Measurements from ENCODE around the gene SHANK1.

The SHANK1 gene

GRCh38 chr19:50657712-50658440 lies 61.7 kb downstream of the SHANK1 start:
- DNase-seq: peak; percentile 69

- DNase-seq: no peak
Measured at GRCh38 chr19:50657222-50657669, 62.4 kb downstream of the SHANK1 start.

GRCh38 chr19:50654882-50655281 lies 64.7 kb downstream of the SHANK1 start:
- DNase-seq: no peak

- DNase-seq: no peak
Measured at GRCh38 chr19:50652722-50653121, 66.9 kb downstream of the SHANK1 start.

GRCh38 chr19:50651174-50651573 lies 68.4 kb downstream of the SHANK1 start:
- no peak for DNase-seq

- no peak for DNase-seq
Measured at GRCh38 chr19:50649433-50650391, 69.9 kb downstream of the SHANK1 start, which contains the start of gene C19orf81. Gene C19orf81, plus strand, starts transcription at chr19:50649445. Its CDS starts 0 bp downstream, at chr19:50649445.

GRCh38 chr19:50648659-50649058 lies 70.9 kb downstream of the SHANK1 start:
- no peak for DNase-seq

GRCh38 chr19:50647879-50648615 lies 71.6 kb downstream of the SHANK1 start:
- no peak for DNase-seq

GRCh38 chr19:50646074-50646807 lies 73.4 kb downstream of the SHANK1 start:
- no peak for DNase-seq

- no peak for DNase-seq
Measured at GRCh38 chr19:50645107-50645506, 74.5 kb downstream of the SHANK1 start.

- DNase-seq: no peak
Measured at GRCh38 chr19:50644315-50644915, 75.2 kb downstream of the SHANK1 start.

GRCh38 chr19:50640368-50640767 lies 79.2 kb downstream of the SHANK1 start:
- no peak for DNase-seq

GRCh38 chr19:50639121-50640112 lies 80.2 kb downstream of the SHANK1 start, which contains the start of gene SYT3:
Gene SYT3, minus strand, starts transcription at chr19:50639881. Its CDS starts 2,470 bp downstream, at chr19:50637411.
- peak; percentile 50 for DNase-seq

- DNase-seq: no peak
Measured at GRCh38 chr19:50638600-50638999, 81.0 kb downstream of the SHANK1 start.

- DNase-seq: no peak
Measured at GRCh38 chr19:50636317-50637085, 83.1 kb downstream of the SHANK1 start.

GRCh38 chr19:50633973-50634372 lies 85.6 kb downstream of the SHANK1 start:
- DNase-seq: no peak

- DNase-seq: no peak
Measured at GRCh38 chr19:50633359-50633758, 86.2 kb downstream of the SHANK1 start.

GRCh38 chr19:50632151-50632835 lies 87.3 kb downstream of the SHANK1 start:
- DNase-seq: no peak

- no peak for DNase-seq
Measured at GRCh38 chr19:50629801-50630200, 89.8 kb downstream of the SHANK1 start.

Data from CD4-positive, alpha-beta T cell treated with Interleukin-6 for 4 hours (primary cell).